ENCODE data around the gene CORIN.
A peak's percentile ranks its signal among the peaks of the same experiment; 100 is the strongest.

CORIN gene

DNA sequence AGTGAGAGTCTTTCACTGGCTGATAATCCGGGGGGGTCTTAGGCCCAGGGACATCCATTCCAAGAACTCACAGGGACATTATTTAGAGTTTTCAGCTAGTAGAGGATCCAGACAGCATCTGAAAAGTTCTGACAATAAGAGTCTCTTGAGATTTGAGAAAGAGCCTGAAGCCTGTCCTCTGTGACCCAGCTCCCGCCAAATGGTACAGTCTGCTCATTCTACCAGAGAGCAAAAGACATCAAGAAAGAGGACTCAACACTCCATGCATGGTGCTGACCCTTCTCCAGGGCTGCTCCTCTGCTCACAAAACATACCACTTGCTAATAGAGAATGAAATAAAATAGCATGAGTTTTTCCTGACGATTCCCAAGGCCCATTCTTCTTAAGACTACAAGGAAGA, 190.8 kb downstream of the CORIN start:
- ATAC-seq, result no peak
- TF ChIP-seq ZNF70 (CRISPR knock-in tag; IDR thresholded peaks at IDR 0.05), result no peak
- TF ChIP-seq ZFP3 (CRISPR knock-in tag; IDR thresholded peaks at IDR 0.05), result no peak
- no peak for TF ChIP-seq ARNTL (CRISPR knock-in tag; IDR thresholded peaks at IDR 0.05; ENCODE audit: borderline replicate concordance, low read depth)
- TF ChIP-seq, protein P1, sequence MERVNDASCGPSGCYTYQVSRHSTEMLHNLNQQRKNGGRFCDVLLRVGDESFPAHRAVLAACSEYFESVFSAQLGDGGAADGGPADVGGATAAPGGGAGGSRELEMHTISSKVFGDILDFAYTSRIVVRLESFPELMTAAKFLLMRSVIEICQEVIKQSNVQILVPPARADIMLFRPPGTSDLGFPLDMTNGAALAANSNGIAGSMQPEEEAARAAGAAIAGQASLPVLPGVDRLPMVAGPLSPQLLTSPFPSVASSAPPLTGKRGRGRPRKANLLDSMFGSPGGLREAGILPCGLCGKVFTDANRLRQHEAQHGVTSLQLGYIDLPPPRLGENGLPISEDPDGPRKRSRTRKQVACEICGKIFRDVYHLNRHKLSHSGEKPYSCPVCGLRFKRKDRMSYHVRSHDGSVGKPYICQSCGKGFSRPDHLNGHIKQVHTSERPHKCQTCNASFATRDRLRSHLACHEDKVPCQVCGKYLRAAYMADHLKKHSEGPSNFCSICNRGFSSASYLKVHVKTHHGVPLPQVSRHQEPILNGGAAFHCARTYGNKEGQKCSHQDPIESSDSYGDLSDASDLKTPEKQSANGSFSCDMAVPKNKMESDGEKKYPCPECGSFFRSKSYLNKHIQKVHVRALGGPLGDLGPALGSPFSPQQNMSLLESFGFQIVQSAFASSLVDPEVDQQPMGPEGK (CRISPR knock-in tag; IDR thresholded peaks at IDR 0.05; ENCODE audit: borderline replicate concordance), result no peak
- no peak for TF ChIP-seq CSDC2 (CRISPR knock-in tag; IDR thresholded peaks at IDR 0.05)
- TF ChIP-seq GLIS3 (CRISPR knock-in tag; IDR thresholded peaks at IDR 0.05), result no peak
- no peak for TF ChIP-seq RARB (CRISPR knock-in tag; IDR thresholded peaks at IDR 0.05)
- no peak for TF ChIP-seq ESRRG (CRISPR knock-in tag; IDR thresholded peaks at IDR 0.05)

DNA sequence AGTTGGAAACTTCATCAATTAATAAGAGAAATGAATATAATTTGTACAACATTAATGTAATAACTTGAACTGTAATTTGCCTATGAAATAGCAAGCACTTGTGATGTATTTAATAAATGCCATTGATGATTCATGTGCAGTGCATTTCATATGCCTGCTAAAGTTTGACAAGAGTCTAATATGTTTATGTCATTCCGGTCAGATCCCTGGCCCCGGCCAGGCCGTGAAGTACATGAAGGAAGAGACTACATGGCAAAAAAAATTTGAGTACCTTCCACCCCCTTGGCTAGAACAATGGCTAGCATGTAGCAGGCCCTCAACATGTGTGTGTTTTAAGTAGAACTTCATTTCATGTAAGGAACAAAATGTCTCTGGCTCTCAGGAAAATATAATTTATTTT, 191.5 kb downstream of the CORIN start:
- peak; percentile 66 for TF ChIP-seq ISL1 (CRISPR knock-in tag; IDR thresholded peaks at IDR 0.05)
- 0 out of 2 replicates have a peak, but pooled peaks have one; percentile 4 for TF ChIP-seq SNAI2 (CRISPR knock-in tag; IDR thresholded peaks at IDR 0.05)
- TF ChIP-seq ZC3H10 (CRISPR knock-in tag; IDR thresholded peaks at IDR 0.05), result no peak
- ATAC-seq, result no peak

DNA sequence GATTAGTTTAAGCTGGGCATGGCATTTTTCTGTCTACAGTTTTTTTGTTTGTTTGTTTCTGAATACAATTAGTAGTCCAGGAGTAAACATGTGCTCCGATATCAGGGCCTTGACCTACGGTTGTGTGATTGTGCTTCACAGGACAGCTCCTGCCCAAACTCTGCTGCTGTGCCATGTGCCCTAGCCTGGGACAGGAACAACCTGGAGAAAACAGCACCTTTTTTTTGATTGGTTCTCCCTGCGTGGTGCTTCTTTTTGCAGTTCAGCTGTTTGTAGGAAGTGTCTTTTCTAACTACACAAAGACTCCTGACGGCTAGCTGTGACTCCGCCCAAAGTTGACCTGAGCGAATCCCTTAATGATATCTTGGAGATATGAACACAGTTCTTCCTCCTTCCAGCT, 194.0 kb downstream of the CORIN start:
- ATAC-seq, result no peak
- no peak for TF ChIP-seq ZNF8 (CRISPR knock-in tag; IDR thresholded peaks at IDR 0.05)
- no peak for TF ChIP-seq ZFP3 (CRISPR knock-in tag; IDR thresholded peaks at IDR 0.05)
- TF ChIP-seq BACH2 (CRISPR knock-in tag; IDR thresholded peaks at IDR 0.05; ENCODE audit: borderline replicate concordance), result no peak
- no peak for TF ChIP-seq TCF4 (CRISPR knock-in tag; IDR thresholded peaks at IDR 0.05; ENCODE audit: borderline replicate concordance)
- no peak for TF ChIP-seq ESRRG (CRISPR knock-in tag; IDR thresholded peaks at IDR 0.05)
- TF ChIP-seq, protein P2, sequence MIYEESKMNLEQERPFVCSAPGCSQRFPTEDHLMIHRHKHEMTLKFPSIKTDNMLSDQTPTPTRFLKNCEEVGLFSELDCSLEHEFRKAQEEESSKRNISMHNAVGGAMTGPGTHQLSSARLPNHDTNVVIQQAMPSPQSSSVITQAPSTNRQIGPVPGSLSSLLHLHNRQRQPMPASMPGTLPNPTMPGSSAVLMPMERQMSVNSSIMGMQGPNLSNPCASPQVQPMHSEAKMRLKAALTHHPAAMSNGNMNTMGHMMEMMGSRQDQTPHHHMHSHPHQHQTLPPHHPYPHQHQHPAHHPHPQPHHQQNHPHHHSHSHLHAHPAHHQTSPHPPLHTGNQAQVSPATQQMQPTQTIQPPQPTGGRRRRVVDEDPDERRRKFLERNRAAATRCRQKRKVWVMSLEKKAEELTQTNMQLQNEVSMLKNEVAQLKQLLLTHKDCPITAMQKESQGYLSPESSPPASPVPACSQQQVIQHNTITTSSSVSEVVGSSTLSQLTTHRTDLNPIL (CRISPR knock-in tag; IDR thresholded peaks at IDR 0.05; ENCODE audit: low read depth), result no peak
- TF ChIP-seq PPARA (CRISPR knock-in tag; IDR thresholded peaks at IDR 0.05; ENCODE audit: borderline replicate concordance), result no peak
- no peak for TF ChIP-seq OSR1 (CRISPR knock-in tag; IDR thresholded peaks at IDR 0.05)
- no peak for TF ChIP-seq TOX (CRISPR knock-in tag; IDR thresholded peaks at IDR 0.05; ENCODE audit: borderline replicate concordance)
- TF ChIP-seq ZNF565 (CRISPR knock-in tag; conservative IDR thresholded peaks at IDR 0.05; ENCODE audit: low read depth), result no peak
- TF ChIP-seq CSDC2 (CRISPR knock-in tag; IDR thresholded peaks at IDR 0.05), result no peak
- TF ChIP-seq ZNF70 (CRISPR knock-in tag; IDR thresholded peaks at IDR 0.05), result no peak
- TF ChIP-seq SNAI2 (CRISPR knock-in tag; IDR thresholded peaks at IDR 0.05), result no peak
- TF ChIP-seq ZFP30 (CRISPR knock-in tag; IDR thresholded peaks at IDR 0.05), result no peak
- TF ChIP-seq, protein P3, sequence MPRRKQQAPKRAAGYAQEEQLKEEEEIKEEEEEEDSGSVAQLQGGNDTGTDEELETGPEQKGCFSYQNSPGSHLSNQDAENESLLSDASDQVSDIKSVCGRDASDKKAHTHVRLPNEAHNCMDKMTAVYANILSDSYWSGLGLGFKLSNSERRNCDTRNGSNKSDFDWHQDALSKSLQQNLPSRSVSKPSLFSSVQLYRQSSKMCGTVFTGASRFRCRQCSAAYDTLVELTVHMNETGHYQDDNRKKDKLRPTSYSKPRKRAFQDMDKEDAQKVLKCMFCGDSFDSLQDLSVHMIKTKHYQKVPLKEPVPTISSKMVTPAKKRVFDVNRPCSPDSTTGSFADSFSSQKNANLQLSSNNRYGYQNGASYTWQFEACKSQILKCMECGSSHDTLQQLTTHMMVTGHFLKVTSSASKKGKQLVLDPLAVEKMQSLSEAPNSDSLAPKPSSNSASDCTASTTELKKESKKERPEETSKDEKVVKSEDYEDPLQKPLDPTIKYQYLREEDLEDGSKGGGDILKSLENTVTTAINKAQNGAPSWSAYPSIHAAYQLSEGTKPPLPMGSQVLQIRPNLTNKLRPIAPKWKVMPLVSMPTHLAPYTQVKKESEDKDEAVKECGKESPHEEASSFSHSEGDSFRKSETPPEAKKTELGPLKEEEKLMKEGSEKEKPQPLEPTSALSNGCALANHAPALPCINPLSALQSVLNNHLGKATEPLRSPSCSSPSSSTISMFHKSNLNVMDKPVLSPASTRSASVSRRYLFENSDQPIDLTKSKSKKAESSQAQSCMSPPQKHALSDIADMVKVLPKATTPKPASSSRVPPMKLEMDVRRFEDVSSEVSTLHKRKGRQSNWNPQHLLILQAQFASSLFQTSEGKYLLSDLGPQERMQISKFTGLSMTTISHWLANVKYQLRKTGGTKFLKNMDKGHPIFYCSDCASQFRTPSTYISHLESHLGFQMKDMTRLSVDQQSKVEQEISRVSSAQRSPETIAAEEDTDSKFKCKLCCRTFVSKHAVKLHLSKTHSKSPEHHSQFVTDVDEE (CRISPR knock-in tag; IDR thresholded peaks at IDR 0.05), result no peak
- no peak for TF ChIP-seq GLIS3 (CRISPR knock-in tag; IDR thresholded peaks at IDR 0.05)
- TF ChIP-seq ARNTL (CRISPR knock-in tag; IDR thresholded peaks at IDR 0.05; ENCODE audit: borderline replicate concordance, low read depth), result no peak
- TF ChIP-seq, protein P4, sequence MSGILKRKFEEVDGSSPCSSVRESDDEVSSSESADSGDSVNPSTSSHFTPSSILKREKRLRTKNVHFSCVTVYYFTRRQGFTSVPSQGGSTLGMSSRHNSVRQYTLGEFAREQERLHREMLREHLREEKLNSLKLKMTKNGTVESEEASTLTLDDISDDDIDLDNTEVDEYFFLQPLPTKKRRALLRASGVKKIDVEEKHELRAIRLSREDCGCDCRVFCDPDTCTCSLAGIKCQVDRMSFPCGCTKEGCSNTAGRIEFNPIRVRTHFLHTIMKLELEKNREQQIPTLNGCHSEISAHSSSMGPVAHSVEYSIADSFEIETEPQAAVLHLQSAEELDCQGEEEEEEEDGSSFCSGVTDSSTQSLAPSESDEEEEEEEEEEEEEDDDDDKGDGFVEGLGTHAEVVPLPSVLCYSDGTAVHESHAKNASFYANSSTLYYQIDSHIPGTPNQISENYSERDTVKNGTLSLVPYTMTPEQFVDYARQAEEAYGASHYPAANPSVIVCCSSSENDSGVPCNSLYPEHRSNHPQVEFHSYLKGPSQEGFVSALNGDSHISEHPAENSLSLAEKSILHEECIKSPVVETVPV (CRISPR knock-in tag; IDR thresholded peaks at IDR 0.05), result no peak

Measured in SK-N-SH treated with all-trans-retinoic acid at 6 μM for 48 hours (cell line).